NCI-H1436 (cell line): ENCODE measurements around the gene MRPS23.

Experiments used
- DNase-seq: peaks from one replicate; lab custom pipeline; 2025; lab: John Stamatoyannopoulos, UW

The MRPS23 gene

DNA sequence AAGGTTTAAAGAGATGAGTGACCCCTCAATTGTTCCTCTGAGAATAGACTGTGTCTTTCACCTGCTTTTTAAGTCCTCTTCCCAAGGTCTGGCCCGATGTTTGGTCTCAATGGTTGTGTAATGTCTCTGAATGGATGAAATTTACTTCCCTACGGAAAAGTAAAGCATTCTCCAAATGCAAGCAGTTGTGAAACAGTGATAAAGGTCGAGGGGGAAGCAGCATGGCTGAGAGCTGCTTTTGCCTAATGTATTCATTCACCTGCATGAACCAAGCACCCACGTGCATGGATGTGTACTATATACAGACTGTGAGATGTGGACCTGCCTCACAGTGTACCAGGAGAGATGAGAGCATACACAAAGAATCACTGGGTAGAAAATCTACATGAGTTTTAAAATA, 11.4 kb downstream of the MRPS23 start:
- no peak for DNase-seq

DNA sequence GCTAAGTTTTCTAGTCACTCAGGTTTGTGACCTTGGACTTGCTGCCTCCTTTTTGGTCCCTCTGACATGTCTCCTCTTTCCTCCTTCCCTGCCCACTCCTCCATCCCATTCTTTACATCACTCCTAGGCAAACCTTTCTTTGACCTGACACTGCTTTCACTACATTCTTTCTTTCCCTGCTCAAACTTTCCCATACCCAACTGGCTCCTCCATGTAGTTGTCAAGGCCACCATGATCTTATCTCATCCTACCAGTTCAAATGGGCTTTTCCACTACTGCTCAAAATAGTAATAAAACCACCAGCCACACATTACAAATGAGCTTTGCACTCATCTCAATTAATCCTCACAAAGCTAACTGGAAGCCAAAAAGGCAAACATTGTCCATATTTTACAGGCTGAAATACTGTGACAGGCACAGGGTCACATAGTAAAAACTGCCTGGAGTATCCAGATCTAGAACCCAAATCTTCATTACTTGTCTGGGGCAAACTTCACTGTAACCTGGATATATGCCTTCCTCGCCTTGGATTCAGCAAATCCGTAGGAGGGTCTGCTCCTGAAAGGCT, 14.4 kb downstream of the MRPS23 start:
- DNase-seq = no peak

DNA sequence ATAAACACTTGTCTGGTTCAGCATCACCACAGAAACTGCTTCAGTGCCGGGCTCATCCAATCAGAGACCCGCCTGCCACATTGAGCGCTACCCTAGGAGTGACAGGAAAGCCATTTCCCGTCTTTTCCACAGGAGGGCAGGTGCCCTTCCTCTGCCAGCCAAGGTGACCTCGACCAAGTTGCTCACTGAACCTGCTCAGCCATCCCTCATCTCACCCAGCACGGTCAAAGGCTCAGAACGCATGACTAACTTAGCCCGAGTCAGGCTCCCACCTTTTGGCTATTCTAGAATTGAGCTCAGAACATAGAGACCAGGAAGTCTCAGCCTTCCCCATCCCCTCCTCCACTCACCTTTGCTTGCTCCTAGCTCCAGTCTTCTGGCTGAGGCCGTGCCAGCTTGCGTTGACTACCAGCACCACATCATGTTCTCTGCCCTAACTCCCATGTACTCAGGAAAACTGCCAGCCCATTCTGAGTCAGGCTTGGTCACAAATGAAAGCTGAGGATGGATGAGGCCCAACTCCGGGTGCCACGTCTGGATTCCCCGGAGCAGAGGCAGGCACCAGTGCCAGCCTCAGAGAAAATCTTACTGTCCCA, 15.6 kb downstream of the MRPS23 start:
- DNase-seq = no peak

DNA sequence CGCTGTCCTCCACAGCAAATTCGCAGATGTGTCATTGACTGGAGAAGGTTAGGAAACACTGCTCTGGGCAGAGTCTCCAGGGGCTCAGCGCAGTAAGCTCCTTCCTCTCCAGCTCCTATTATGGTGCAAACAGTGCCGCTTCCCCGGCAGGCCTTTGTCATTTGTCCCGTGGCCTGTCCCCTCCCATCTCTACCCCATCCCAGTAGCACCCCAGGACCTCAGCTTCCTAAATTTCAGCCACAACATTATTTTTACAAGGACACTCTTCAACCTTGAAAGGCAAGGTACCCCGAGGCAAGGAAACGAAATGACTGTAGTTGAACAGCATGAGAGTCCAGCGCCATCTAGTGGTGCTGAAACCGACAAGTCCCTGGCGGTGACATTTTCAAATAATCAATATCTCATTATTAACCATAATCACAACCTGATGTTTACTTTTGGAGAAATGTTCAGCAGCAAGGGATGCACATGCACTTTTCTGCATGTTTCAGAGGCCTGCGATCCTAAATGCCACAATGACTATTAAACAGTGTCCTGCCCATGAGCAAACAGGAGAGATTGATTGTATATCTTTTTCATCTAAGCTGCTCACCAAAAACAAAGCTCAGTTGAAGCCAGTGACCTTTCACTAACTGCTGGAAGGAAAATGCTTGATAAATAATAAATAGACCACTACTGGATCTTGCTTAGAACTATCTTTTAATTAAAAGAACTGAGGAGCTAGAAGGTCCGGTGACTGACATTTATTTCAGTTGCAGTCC, 16.5 kb downstream of the MRPS23 start:
- DNase-seq = peak; percentile 92

DNA sequence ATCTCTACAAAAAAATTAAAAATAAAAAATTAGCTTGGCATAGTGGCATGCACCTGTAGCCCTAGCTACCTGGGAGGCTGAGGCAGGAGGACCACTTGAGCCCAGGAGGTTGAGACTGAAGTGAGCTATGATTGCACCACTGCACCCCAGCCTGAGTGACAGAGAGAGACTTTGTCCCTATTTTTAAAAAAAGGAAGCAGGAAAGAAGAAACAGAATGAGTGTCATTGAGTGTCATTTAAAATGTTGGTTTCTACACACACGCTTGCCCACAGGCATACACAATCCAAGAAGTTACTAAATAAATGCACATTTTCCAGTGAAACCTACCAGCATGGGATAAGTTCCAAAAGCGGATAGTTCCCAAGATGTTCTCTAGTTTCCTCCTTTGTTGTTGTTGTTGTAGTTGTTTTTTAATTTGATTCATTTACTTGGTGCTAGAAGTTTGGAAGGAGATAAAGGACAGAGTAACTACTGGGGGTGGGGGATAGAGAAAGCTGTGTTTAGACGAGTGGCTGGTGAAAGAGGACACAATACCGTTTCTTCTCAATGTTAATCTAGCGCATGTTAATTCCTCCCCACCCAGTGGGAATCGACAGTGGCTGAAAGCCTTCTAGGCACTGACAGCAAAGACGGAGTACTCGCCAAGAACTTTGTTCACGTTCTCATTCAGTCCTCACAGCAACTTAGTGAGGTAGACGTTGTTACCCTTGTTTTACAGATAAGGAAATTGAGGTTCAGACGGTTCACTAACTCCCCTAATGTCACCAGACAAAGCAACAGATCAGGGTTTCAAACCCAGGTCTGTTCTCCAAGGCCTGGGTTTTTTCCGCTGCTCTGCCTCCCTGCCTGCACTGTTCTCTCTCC, 17.3 kb downstream of the MRPS23 start:
- DNase-seq = no peak

DNA sequence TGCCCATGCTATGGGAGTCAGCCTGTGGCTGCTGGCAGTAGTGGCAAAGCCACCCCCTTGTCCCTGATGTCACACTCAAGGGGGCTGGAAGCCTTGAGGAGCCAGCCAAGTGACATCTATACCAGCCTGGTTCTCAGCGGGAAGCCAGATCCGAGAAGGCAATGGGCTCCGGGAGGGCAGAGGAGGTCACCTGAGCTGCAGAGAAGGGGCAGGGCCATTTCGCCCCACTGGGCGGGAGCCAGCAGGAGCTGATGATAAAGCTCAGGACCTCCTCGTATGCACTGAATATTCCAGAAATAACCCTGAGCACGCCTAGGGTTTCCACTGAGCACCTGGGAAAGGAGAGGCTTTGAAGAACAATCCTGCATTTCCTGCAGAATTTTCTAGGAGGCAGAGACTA, 19.0 kb downstream of the MRPS23 start:
- no peak for DNase-seq

DNA sequence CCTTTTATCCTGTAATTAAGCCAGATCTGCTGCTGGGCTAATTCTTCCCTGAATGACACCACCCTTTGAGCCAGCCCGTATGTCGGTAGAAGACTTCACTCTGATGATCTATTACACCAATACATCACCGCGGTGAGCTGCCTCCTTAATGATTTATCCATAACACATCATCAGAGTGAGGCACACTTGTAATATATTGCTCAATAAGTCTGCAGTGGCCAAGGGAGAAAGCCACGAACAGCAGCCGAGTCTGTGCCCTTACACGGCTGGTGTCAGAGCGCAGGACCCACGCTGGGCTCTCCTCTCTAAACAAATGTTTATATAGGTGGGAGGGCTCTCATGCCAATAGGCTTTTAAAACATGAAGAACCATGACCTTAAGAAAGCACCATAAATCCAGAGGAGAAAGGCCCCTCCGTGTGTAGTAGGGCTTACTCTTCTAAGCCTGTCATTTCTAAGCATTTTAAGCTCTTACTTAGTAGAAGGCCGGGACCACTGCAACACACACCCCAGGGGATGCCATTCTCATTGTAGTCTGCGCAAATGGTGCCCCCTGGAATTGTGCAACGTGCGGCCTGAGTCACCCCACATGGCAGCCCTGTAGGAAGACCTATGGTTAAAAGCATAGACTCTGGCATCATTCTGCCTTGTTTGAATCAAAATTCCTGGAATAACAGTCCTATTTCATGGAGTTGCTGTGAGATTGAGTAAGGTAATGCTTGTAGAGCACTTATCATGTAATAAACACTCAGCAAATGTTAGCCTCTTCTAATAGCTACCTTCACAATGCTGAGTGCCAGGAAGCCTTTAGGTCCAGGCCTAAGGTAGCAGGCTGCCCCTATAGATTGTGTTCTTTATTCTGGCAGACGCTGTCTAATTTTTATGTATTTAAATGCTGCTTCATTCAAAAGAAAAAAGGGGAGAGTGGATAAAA, 26.1 kb downstream of the MRPS23 start:
- DNase-seq = peak; percentile 47

DNA sequence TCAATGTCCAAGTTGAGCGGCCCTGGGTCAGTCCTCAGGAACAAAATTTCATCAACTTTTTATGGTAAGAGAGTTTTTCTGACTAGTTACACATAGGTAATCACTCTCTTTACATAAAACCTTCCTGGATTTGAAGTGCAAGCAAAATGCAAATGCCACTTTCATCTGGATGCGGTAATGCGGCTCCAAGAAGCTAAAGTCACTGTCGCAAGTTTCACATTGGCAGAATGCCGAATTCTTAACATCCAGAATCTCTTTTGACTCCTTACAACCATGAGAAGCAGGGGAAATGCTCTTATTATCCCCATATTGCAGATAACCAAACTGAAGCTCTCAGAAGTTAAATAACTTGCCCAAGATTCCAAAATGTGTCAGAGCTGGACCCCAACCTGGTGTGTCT, 30.0 kb downstream of the MRPS23 start:
- DNase-seq = no peak

DNA sequence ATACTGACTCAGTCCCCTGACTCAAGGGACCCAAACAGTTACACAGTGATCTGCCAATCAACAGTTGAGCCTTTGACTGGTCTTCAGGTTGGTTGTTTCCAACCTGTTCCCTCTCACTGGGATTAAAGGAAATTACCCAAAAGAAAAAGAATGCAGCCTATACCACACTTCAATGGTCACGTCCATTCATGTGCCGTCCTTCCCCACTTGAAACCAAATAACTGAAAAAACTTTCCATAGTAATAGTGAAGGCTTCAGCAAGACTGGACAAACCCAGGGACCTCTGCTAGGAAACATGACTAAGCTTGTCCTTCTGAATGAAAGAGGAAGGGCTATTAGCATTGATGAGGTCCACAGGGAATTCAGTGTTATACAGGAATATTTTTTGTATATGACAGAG, 30.6 kb downstream of the MRPS23 start:
- DNase-seq = peak; percentile 38

DNA sequence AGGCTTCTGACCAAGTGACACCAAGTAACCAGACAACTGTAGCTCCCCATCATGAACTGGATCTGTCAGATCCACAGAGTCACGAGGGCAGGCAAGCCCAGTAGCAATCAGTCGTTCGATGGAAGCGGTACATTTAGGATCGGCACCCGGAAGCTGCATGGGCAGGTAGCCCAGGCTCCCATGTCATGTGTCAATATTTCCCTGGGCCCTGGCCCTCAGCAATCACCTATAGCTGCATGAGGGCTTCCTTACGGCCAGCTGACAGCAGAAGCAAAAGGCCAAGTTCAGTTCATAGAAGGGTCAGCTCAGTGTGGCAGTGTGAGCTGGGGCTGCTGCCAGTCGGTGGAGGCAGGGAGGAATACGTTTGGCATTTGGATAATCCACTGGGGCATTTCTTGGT, 31.8 kb downstream of the MRPS23 start:
- no peak for DNase-seq

DNA sequence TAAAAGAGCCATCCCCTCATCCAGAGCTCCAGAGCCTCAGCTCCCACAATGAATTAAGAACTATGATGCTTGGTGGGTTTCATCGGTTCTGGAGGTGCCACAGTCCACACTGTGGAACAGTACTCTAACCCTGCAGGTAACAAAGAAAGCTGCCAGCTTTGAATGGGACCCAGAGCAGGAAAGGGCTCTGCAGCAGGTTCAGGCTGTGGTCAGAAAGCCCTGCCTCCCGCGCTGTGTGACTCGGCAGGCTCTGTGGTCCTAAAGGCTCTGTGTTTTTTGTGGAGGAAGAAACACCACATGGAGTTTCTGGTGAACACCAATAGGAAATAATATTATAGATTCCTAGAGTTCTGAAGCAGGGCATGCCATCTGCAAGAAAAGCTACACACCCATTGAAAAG, 32.5 kb downstream of the MRPS23 start:
- DNase-seq = no peak

DNA sequence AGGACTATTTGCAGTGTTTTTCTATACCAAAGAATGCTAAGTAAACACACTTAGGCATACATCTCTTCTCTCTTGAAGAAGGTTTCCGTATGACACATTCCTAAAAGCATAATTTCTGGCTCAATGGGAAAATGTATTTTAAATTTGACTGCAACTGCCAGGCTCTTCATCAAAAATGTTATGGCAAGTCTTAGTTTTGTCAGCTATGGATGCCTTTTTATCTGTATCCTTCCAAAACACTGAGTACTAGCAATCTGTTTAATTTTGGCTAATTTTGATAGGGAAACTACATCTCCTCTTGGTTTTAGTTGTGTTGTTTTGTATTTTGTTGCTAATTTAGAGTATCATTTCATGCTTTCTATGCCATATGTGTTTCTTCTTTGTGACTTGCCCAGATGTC, 35.4 kb downstream of the MRPS23 start:
- no peak for DNase-seq

DNA sequence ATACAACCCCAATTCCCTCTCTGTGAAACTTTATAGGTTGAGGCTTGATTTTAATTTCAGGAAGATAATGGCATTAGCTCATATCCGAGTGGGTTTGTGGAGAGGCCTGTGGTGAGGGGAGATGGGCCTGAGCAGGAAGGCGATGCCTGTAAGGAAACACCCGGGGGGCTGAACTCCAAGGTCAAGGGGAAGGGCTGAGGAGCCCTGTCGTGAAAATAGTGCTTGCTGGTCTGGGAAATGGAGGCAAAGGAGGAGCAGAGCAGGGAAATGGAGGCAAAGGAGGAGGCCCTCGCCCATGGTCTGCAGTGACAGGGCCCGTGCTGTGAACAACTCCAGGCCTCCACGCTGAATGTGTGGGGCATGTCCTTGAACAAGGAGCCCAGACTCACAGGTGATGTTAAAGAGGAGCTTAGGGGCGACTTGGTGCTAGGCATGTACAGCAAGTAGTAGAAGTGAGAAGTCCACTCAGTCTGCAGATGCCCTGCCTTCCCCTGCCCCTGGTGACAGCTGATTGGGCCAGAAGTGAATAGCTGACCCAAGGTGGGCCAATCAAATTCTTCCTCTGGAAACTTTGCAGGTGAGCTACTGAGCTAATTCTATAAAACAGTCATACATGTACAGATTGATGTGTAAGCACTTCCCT, 38.1 kb downstream of the MRPS23 start:
- peak; percentile 75 for DNase-seq

DNA sequence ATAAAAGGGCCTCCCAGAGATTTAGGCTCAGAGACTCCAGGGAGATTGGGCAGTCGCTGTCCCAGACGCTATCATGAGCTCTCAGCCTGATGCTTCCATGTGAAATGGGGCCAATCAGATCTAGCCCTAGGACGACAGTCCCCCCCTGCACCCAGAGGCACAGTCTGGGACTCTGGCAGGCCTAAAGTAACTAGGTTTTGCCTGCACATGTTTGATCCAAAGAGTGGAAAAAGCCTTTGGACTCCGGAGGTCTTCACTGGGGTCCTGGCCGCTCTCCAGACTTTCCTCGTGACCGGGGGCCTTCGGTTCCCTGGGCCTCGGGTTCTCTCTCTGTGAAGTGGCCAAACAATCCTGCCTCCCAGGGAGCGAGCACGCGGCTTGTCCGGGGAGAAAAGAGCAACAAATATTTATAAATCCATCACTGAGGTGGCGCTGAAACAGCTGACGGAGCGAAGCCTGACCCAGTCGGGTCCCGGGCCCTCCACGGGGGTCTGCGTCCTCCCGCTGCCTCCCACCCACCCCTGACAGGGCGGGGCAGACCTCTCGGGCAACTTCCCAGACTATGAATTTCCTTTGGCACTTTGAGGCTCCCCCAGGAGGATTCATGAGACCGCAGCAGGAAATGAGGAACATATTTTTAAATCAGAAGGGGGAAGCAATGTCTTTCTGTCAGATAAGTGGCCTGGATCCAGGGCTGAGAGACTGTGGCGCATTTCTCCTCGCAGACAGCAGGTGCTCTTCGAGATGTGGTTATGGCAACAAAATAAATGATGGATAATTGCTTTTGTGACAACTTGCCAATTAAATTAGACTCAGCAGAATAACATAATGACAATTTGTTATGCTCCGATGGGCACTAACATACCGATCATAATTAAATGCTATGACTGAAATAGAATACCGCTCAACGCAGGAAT, 38.9 kb downstream of the MRPS23 start:
- DNase-seq = peak; percentile 100

DNA sequence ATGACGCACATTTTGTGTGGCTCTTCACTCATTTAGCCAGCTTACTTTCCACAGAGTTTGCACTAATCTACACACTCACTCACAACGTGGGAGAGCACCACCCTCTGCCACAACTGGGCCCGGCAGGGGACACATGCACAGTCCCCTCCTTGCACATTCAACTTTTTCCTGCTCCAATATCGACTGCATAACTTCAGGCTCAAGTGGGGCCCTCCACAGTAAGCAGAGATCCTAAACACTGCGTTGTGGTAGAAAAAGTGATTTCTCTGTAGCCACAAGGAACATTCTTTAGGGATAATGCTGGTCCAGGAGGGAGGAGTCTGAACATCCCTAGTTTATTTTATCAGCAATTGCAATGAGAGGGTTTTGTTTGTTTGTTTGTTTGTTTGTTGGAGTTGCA, 40.0 kb downstream of the MRPS23 start:
- no peak for DNase-seq

DNA sequence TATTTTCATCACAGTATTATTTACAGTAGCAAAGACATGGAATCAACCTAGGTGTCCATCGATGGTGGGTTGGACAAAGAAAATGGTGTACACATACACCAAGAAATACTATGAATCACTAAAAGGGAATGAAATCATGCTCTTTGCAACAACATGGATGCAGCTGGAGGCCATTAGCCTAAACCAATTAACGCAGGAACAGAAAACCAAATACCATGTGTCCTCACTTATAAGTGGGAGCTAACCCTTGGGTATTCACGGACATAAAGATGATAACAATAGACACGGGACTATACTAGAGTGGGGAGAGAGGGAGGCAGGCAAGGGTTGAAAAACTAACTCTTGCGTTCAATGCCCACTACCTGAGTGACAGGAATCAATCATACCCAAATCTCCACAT, 41.0 kb downstream of the MRPS23 start:
- no peak for DNase-seq

DNA sequence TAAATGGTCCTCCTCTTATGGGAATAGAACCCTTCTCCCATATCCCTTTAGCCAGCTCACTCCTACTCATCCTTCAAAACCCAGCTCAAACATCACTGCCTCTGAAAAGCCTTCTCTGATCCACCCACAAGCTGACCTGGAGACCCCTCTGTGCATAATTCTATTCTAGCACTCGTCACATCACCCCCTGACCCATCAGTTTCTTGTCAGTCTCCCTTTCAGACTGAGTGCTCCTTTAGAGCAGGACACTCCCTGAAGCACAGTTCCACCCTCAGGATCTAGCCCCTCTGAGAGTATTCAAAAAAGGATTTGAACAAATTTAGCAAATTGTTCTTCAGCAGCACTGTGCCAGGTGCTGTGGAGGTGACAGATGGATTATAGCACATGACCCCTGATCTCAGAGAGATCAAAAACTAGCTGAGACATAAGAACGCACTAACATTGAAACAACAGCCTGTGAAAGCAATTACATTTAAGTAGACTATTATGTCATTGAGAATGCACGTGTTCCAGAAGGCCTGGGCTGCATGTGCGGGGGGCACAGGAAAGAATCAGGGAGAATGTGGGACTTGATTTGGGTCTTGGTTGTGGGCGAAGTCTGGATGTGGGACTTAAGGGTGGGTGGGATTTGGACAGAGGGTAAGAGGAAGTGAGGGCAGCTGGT, 43.5 kb downstream of the MRPS23 start:
- peak; percentile 81 for DNase-seq

DNA sequence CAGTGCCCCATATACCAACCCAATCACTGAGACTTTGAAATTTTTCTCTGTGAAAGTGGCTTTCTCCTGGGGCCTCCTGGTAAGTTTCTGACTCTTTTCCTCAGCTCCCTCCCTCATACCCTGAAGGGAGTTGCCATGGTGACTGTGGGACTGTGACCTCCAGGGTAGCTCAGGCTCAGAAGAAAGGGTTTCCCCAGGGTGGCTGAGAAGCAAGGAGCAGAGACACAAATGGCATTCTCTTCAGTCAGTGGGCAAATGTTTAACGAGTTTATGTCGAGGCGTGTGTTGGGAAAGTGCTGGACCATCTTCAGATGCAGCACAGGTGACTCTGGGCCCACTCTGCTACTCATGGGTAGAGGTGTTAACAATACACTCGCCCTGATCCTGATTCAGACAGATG, 46.8 kb downstream of the MRPS23 start:
- no peak for DNase-seq

DNA sequence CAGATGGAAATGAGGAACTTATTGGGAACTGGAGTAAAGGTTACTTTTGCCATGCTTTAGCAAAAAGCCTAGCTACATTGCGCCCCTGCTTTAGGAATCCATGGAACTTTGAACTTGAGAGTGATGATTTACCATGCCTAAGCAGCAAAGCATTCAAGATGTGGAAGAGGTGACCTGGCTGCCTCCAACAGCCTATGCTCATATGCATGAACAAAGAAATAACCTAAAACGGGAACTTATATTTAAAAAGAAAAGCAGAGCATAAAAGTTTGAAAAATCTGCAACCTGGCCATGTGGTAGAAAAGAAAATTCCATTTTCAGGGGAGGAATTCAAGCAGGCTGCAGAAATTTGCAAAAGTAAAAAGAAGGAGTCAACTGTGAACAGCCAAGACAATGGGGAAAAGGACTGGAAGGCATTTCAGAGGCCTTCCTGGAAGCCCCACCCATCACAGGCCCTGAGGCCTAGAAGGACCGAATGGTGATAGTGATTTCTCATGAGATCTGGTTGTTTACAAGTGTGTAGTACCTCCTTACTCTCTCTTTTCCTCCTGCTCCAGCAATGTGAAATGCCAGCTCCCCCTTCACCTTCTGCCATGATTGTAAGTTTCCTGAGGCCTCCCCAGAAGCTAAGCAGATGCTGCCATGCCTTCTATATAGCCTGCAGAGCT, 48.7 kb downstream of the MRPS23 start:
- no peak for DNase-seq
